ENCODE measurements around the gene TMEM132C. TPM values are rescaled to one million over a fixed set of nuclear protein-coding genes. Genes with fewer than 3 reads are reported as not detected.

The TMEM132C gene
- total RNA-seq, 1 donor from 2014 or later, result 0.42 TPM

DNA sequence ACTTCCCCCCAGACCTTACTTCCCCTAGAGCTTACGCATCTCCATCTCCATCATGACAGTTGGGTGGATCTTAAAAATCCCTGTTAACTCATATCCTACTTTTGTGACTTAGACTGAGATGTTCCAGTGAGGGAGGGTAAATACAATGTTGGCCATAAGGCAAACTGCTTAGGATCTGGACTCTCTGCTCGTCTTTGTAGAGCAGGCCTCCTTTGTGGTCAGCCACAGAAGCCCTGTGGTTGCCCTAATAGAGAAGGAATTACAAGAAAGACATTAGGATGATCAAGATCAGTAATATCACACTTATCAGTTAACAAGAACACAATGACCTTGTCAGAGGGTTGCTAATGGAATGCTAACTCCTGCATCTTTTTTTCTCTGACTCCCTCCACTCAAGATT is 52.0 kb downstream of the TMEM132C start:
- Histone ChIP-seq H3K27me3 (ENCODE audit: control insufficient read depth, insufficient read depth, low read length) (no peaks in the 10 kb centered on the region), H3K4me3 (ENCODE audit: low read depth, low read length) (no peak overlapping the region), H3K36me3 (ENCODE audit: control insufficient read depth, insufficient read depth, low read length) (no peaks in the 10 kb centered on the region)
- DNase-seq (ENCODE audit: low read depth), result no peak
- TF ChIP-seq, protein P1, sequence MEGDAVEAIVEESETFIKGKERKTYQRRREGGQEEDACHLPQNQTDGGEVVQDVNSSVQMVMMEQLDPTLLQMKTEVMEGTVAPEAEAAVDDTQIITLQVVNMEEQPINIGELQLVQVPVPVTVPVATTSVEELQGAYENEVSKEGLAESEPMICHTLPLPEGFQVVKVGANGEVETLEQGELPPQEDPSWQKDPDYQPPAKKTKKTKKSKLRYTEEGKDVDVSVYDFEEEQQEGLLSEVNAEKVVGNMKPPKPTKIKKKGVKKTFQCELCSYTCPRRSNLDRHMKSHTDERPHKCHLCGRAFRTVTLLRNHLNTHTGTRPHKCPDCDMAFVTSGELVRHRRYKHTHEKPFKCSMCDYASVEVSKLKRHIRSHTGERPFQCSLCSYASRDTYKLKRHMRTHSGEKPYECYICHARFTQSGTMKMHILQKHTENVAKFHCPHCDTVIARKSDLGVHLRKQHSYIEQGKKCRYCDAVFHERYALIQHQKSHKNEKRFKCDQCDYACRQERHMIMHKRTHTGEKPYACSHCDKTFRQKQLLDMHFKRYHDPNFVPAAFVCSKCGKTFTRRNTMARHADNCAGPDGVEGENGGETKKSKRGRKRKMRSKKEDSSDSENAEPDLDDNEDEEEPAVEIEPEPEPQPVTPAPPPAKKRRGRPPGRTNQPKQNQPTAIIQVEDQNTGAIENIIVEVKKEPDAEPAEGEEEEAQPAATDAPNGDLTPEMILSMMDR (IDR thresholded peaks at IDR 0.05; ENCODE audit: insufficient read depth, low read length, poor library complexity, severe bottlenecking), result no peak

DNA sequence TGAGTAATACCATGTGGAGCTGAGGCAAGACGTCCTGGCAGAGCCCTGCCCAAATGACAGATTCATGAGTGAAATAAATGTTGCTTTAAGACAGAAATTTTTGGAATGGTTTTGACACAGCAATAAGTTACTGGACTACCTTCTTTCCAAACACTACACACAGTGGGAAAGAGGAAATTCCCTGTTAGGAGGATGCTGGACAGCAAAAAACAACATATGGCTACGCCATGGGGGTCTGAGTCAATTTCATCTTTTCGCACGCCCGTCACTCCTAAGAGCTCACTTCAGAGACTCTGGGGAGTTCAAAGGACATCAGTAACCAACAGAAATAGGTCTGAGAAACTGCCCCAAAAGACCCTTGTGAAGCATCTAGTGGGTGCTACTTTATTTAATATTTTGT is 55.4 kb downstream of the TMEM132C start:
- DNase-seq (ENCODE audit: low read depth), result no peak
- no peak overlapping the region for H3K4me3 ChIP-seq (ENCODE audit: low read depth, low read length)
- TF ChIP-seq, protein P1 (IDR thresholded peaks at IDR 0.05; ENCODE audit: insufficient read depth, low read length, poor library complexity, severe bottlenecking), result no peak
- H3K36me3 ChIP-seq (ENCODE audit: control insufficient read depth, insufficient read depth, low read length), result no peaks in the 10 kb centered on the region
- no peaks in the 10 kb centered on the region for H3K27me3 ChIP-seq (ENCODE audit: control insufficient read depth, insufficient read depth, low read length)

DNA sequence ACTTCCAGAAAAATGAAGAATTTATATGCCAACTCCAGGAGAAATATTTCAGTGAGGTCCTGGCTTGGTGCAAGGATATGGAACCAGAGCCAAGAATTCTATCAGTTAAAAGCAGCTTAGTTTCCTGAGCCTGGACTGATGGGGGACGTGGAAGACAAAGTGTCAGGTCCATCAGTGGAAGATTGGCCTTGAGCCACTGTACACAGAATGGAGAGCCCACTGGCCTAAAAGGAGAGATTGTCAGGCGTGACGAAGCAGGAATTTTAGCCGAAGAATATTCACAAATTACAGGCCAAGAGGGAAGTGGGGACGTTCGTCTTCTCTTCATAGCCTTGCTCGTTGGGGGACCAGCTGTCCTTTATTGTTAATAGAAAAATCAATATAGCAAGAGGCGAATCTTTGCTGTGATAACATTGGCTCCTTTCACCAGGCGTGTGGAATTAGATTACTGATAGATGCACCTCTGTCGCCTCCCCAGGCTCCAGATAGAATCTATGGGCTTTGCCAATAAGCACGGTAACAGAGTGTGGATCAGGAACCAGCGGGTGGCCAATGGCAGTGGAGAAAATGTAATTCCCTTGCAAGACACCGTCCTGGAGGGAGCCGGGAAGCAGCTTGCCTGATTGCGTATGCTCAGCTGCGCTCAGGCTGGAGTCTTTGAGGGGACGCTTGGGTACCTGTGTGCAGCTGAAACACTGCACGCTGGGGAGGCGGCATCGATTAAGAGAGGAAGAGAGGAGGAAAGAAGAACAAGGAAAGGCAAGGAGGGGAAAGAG is 56.4 kb downstream of the TMEM132C start:
- no peak for DNase-seq (ENCODE audit: low read depth)
- TF ChIP-seq, protein P1 (IDR thresholded peaks at IDR 0.05; ENCODE audit: insufficient read depth, low read length, poor library complexity, severe bottlenecking), result no peak
- Histone ChIP-seq H3K36me3 (ENCODE audit: control insufficient read depth, insufficient read depth, low read length) (no peaks in the 10 kb centered on the region), H3K27me3 (ENCODE audit: control insufficient read depth, insufficient read depth, low read length) (no peaks in the 10 kb centered on the region), H3K4me3 (ENCODE audit: low read depth, low read length) (no peak overlapping the region)

DNA sequence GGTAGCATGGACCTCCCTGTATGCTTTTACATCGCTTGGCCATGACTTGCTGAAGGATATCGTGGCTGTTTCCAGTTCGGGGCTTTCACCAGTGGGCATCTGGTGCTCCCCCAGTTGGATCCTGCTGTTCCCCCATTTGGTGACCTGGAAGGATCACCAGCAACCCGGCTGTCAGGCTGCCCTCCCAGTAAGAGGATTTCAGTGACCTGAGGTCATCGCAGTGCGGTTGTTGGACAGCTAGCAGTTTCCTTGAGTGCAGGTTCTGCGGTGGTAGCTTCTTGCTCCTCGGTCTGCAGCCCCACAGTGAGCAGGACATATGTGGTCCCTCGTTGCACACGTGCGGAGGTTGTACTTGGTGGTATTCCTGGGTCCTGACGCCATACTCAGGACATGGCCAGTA is 58.7 kb downstream of the TMEM132C start:
- TF ChIP-seq, protein P1 (IDR thresholded peaks at IDR 0.05; ENCODE audit: insufficient read depth, low read length, poor library complexity, severe bottlenecking), result no peak

DNA sequence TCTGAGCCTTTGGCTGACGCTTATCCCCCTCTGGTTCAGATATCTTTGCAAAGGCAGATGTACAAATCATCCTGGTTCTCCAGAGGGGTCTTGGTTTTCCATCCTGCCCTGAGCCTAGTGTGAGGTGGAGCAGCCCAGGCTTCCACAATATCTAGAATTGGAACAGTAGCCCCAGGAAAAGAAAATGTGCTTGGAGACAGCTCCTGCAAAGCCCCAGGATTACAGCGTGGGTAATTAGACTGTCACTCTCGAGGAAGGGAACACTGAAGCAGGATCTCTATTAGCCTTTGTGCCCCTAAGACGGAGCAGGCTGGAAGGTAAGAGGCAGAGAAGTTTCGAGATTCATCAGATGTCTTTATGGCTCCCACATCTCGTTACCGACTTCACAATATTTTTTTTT is 59.4 kb downstream of the TMEM132C start:
- Histone ChIP-seq H3K27me3 (ENCODE audit: control insufficient read depth, insufficient read depth, low read length) (no peaks in the 10 kb centered on the region), H3K4me3 (ENCODE audit: low read depth, low read length) (no peak overlapping the region), H3K36me3 (ENCODE audit: control insufficient read depth, insufficient read depth, low read length) (no peaks in the 10 kb centered on the region)
- TF ChIP-seq, protein P1 (IDR thresholded peaks at IDR 0.05; ENCODE audit: insufficient read depth, low read length, poor library complexity, severe bottlenecking), result no peak
- no peak for DNase-seq (ENCODE audit: low read depth)

More for the DNA sequence above, 58.7 kb downstream of the TMEM132C start:
- H3K27me3 ChIP-seq (ENCODE audit: control insufficient read depth, insufficient read depth, low read length), result no peaks in the 10 kb centered on the region
- no peak for DNase-seq (ENCODE audit: low read depth)
- no peak overlapping the region for H3K4me3 ChIP-seq (ENCODE audit: low read depth, low read length)
- H3K36me3 ChIP-seq (ENCODE audit: control insufficient read depth, insufficient read depth, low read length), result no peaks in the 10 kb centered on the region

DNA sequence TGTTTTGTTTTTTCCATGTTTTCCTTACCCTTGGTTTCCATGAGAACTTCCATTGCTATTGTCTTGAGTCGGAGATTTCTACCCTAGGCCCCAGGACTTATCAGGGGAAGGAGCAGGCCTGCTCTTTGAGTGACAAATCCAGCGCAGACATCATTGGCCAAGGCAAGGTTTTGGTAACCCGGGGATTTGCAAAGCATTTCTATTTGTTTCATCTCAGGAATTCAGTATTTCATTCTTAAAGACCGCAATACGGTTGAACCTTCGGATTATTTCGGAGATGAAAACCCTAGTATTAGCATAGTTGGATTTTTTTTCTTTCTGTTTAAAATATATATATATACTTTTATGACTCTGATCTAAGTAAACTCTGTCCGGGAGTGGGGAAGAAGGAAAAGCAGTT is 62.0 kb downstream of the TMEM132C start:
- Histone ChIP-seq H3K27me3 (ENCODE audit: control insufficient read depth, insufficient read depth, low read length) (no peaks in the 10 kb centered on the region), H3K4me3 (ENCODE audit: low read depth, low read length) (no peak overlapping the region), H3K36me3 (ENCODE audit: control insufficient read depth, insufficient read depth, low read length) (no peaks in the 10 kb centered on the region)
- TF ChIP-seq, protein P1 (IDR thresholded peaks at IDR 0.05; ENCODE audit: insufficient read depth, low read length, poor library complexity, severe bottlenecking), result no peak
- no peak for DNase-seq (ENCODE audit: low read depth)
